SW480 (cell line): ENCODE data around the gene DAAM2.

ENCODE experiments used
- DNase-seq: peaks from one replicate; pipeline ENCODE4 v3.0.0-alpha.2; 2016; ENCODE audit warnings: low spot score

Gene DAAM2

GRCh38 chr6:39887692-39888450 lies 95.7 kb downstream of the DAAM2 start:
- no peak for DNase-seq

GRCh38 chr6:39889229-39889628 lies 97.1 kb downstream of the DAAM2 start:
- DNase-seq, result no peak

GRCh38 chr6:39891353-39891752 lies 99.2 kb downstream of the DAAM2 start:
- DNase-seq, result no peak

- DNase-seq, result no peak
These were observed 99.8 kb downstream of the DAAM2 start for GRCh38 chr6:39891976-39892375.

- DNase-seq, result peak; percentile 55
These were observed 100.4 kb downstream of the DAAM2 start for GRCh38 chr6:39892490-39893129.

- no peak for DNase-seq
These were observed 101.1 kb downstream of the DAAM2 start for GRCh38 chr6:39893286-39893685.

GRCh38 chr6:39896701-39897100 lies 104.5 kb downstream of the DAAM2 start:
- no peak for DNase-seq

- no peak for DNase-seq
These were observed 105.5 kb downstream of the DAAM2 start for GRCh38 chr6:39897698-39898097.

- DNase-seq, result no peak
These were observed 106.4 kb downstream of the DAAM2 start for GRCh38 chr6:39898625-39899024.

GRCh38 chr6:39899554-39900295 lies 107.5 kb downstream of the DAAM2 start:
- no peak for DNase-seq

- no peak for DNase-seq
These were observed 109.0 kb downstream of the DAAM2 start for GRCh38 chr6:39901116-39901655.

- no peak for DNase-seq
These were observed 109.5 kb downstream of the DAAM2 start for GRCh38 chr6:39901670-39902069.

GRCh38 chr6:39902136-39902535 lies 110.0 kb downstream of the DAAM2 start:
- no peak for DNase-seq

- no peak for DNase-seq
These were observed 110.8 kb downstream of the DAAM2 start for GRCh38 chr6:39902786-39903465.

- no peak for DNase-seq
These were observed 111.5 kb downstream of the DAAM2 start for GRCh38 chr6:39903656-39904055.

- DNase-seq, result no peak
These were observed 112.9 kb downstream of the DAAM2 start for GRCh38 chr6:39904946-39905639.

GRCh38 chr6:39905640-39905975 lies 113.4 kb downstream of the DAAM2 start:
- DNase-seq, result no peak

GRCh38 chr6:39906318-39906761 lies 114.2 kb downstream of the DAAM2 start:
- no peak for DNase-seq

- no peak for DNase-seq
These were observed 115.8 kb downstream of the DAAM2 start for GRCh38 chr6:39907871-39908575.

GRCh38 chr6:39908838-39909583 lies 116.8 kb downstream of the DAAM2 start:
- no peak for DNase-seq
